ENCODE measurements around the gene DNAJA2. TPM values are rescaled to one million over a fixed set of nuclear protein-coding genes. Genes with fewer than 3 reads are reported as not detected.
A peak's percentile ranks its signal among the peaks of the same experiment; 100 is the strongest.
"Not testable (repeated sequence)": the region's sequence is repeated elsewhere in the genome, so short reads cannot be mapped to it uniquely, and the experiment has no call there.

DNAJA2 gene
- total RNA-seq, 3 donors from 2014 or later (not counting 1 experiment from before 2014, with no cell fraction given): 71.8 to 83.2 (median 74.5) TPM

DNA sequence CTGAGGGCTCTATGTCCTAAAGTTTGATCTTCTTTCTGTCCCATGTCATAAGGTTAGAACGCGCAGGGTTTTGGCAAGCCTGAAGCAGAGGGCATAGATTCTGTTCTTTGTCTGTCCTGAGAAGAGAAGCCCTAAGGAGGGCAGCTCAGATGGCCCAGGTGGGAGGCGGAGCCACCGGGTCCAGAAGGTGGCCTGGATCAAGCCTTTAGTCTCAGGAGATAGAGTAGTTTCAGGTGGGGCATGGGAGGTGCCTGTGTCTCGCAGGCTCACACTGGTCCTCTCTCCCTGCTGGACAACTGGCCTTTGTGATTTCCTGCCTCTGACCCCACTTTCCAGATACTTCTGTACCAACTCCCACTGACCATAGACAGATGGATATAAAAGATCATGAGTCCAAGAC is 44.2 kb upstream of the DNAJA2 start:
- Histone ChIP-seq H3K9me3 (ENCODE audit: control insufficient read depth, insufficient read depth, low read length) (no peaks in the 10 kb centered on the region), H3K4me3 (ENCODE audit: low read length) (no peak overlapping the region), H3K27me3 (ENCODE audit: control insufficient read depth, insufficient read depth, low read length) (peaks cover 20% of the 10 kb centered on the region), H3K27ac (ENCODE audit: low read length) (no peak overlapping the region), H3K4me1 (ENCODE audit: control insufficient read depth, insufficient read depth, low read length) (peaks cover 27% of the 10 kb centered on the region), H3K36me3 (ENCODE audit: control insufficient read depth, insufficient read depth, low read length) (no peaks in the 10 kb centered on the region)
- Mint-ChIP-seq H3K4me3 (no peak overlapping the region), H3K4me1 (peaks cover 20 to 26% of the 10 kb centered on the region in 2 donors), H3K36me3 (no peaks in the 10 kb centered on the region), H3K27ac (no peak overlapping the region), H3K9me3 (no peaks in the 10 kb centered on the region), H3K27me3 (ENCODE audit: low read depth in 2 of 2) (peaks cover 34 to 58% of the 10 kb centered on the region in 2 donors)
- TF ChIP-seq, protein P1, sequence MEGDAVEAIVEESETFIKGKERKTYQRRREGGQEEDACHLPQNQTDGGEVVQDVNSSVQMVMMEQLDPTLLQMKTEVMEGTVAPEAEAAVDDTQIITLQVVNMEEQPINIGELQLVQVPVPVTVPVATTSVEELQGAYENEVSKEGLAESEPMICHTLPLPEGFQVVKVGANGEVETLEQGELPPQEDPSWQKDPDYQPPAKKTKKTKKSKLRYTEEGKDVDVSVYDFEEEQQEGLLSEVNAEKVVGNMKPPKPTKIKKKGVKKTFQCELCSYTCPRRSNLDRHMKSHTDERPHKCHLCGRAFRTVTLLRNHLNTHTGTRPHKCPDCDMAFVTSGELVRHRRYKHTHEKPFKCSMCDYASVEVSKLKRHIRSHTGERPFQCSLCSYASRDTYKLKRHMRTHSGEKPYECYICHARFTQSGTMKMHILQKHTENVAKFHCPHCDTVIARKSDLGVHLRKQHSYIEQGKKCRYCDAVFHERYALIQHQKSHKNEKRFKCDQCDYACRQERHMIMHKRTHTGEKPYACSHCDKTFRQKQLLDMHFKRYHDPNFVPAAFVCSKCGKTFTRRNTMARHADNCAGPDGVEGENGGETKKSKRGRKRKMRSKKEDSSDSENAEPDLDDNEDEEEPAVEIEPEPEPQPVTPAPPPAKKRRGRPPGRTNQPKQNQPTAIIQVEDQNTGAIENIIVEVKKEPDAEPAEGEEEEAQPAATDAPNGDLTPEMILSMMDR (IDR thresholded peaks at IDR 0.05): no peak
- no peak for ATAC-seq
- whole genome bisulfite sequencing (ENCODE audit: insufficient coverage): 95% methylated on average over 5 of the region's 5 CpGs
- DNase-seq: no peak
- intact Hi-C loops (cut with micrococcal nuclease): no loop called here

DNA sequence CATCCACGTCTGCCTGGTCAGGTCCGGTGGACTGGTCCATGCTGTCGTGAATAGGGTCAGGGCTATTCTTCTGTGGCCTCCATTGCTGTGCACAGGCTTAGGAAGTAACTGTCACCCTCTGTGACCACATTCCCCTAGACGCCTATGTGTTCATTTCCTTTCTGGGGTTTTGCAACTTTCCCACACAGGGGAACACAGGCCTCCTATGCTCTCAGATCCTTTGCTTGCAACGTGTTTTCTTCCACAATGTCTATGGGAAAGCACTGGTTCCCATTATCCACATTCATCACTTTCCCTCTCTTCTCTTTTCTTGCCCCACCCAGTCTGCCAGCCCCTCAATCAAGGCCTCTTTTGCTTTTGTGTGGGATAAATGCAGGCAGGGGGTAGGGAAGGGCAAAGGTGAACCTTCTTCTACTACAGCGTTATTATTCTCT is 43.2 kb upstream of the DNAJA2 start:
- H3K27me3 Mint-ChIP-seq (ENCODE audit: low read depth in 2 of 2): peaks cover 33 to 64% of the 10 kb centered on the region in 2 donors
- Histone ChIP-seq H3K36me3 (ENCODE audit: control insufficient read depth, insufficient read depth, low read length) (no peaks in the 10 kb centered on the region), H3K27me3 (ENCODE audit: control insufficient read depth, insufficient read depth, low read length) (peaks cover 20% of the 10 kb centered on the region), H3K4me3 (ENCODE audit: low read length) (no peak overlapping the region), H3K9me3 (ENCODE audit: control insufficient read depth, insufficient read depth, low read length) (no peaks in the 10 kb centered on the region), H3K27ac (ENCODE audit: low read length) (no peak overlapping the region), H3K4me1 (ENCODE audit: control insufficient read depth, insufficient read depth, low read length) (peaks cover 27% of the 10 kb centered on the region)
- H3K4me1 Mint-ChIP-seq: peaks cover 20 to 26% of the 10 kb centered on the region in 2 donors
- peak; percentile 17 to 59 for DNase-seq
- WGBS (ENCODE audit: insufficient coverage): 1% methylated on average over 5 of the region's 6 CpGs
- TF ChIP-seq, protein P1 (IDR thresholded peaks at IDR 0.05): no peak
- H3K36me3 Mint-ChIP-seq: no peaks in the 10 kb centered on the region
- peak overlapping the region; percentile 21 for H3K4me3 Mint-ChIP-seq
- intact Hi-C loops (cut with micrococcal nuclease): no loop called here
- peak overlapping the region in 1 of 2 donors; percentile 9 for H3K27ac Mint-ChIP-seq
- no peaks in the 10 kb centered on the region for H3K9me3 Mint-ChIP-seq
- peak; percentile 93 to 98 (median 94) for ATAC-seq

DNA sequence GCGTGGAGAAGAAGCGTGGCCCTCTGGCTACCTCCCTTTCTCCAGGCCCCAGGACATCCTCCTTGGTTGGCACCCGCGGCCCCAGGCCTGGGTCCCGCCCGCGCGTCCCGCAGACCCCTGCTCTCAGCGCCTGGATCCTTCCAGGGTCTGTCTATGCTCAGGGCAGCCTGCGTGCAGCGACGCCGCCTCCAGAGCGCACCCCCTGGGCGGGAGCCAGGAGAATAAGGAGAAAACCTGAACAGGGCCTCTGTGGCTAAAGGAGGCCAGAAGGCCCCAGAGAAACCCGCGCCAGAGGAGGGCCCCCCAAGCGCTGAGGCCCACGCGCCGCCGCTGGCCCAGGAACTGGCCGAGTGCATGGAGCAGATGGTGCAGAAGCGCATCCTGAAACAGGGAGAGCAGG is 40.4 kb upstream of the DNAJA2 start:
- Histone ChIP-seq H3K36me3 (ENCODE audit: control insufficient read depth, insufficient read depth, low read length) (no peaks in the 10 kb centered on the region), H3K27me3 (ENCODE audit: control insufficient read depth, insufficient read depth, low read length) (peaks cover 18% of the 10 kb centered on the region), H3K4me3 (ENCODE audit: low read length) (no peak overlapping the region), H3K4me1 (ENCODE audit: control insufficient read depth, insufficient read depth, low read length) (peaks cover 27% of the 10 kb centered on the region), H3K9me3 (ENCODE audit: control insufficient read depth, insufficient read depth, low read length) (no peaks in the 10 kb centered on the region), H3K27ac (ENCODE audit: low read length) (no peak overlapping the region)
- Mint-ChIP-seq H3K4me1 (peaks cover 20 to 26% of the 10 kb centered on the region in 2 donors), H3K9me3 (no peaks in the 10 kb centered on the region), H3K36me3 (no peaks in the 10 kb centered on the region), H3K27me3 (ENCODE audit: low read depth in 2 of 2) (peaks cover 26 to 56% of the 10 kb centered on the region in 2 donors), H3K27ac (no peak overlapping the region), H3K4me3 (no peak overlapping the region)
- DNase-seq (no peak), ATAC-seq (no peak)
- intact Hi-C loops (cut with micrococcal nuclease): no loop called here
- WGBS (ENCODE audit: insufficient coverage): 96% methylated on average over 25 of the region's 25 CpGs
- TF ChIP-seq, protein P1 (IDR thresholded peaks at IDR 0.05): no peak

DNA sequence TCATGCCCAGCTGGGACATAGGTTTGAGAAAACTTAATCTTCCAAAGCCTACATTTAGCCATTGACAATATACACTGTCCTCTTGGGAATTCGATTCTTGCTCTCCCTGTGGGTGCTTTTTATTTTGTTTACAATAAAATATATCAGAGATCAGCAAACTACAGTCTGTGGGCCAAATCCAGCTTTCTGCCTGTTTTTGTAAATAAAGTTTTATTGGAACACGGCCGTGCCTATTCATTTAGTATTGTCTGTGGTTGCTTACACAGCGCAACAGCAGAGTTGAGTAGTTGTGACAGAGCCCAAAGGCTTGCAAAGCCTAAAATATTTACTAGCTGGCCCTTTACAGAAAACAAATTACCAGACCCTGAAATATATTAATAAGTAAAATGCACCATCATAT is 39.7 kb upstream of the DNAJA2 start:
- Mint-ChIP-seq H3K4me3 (no peak overlapping the region), H3K36me3 (no peaks in the 10 kb centered on the region), H3K9me3 (no peaks in the 10 kb centered on the region), H3K27me3 (ENCODE audit: low read depth in 2 of 2) (peaks cover 23 to 49% of the 10 kb centered on the region in 2 donors), H3K27ac (no peak overlapping the region), H3K4me1 (peaks cover 20 to 26% of the 10 kb centered on the region in 2 donors)
- ATAC-seq (no peak), DNase-seq (no peak)
- peaks cover 21% of the 10 kb centered on the region for H3K4me1 ChIP-seq (ENCODE audit: control insufficient read depth, insufficient read depth, low read length)
- intact Hi-C loops (cut with micrococcal nuclease): no loop called here
- H3K27me3 ChIP-seq (ENCODE audit: control insufficient read depth, insufficient read depth, low read length): peaks cover 13% of the 10 kb centered on the region
- H3K36me3 ChIP-seq (ENCODE audit: control insufficient read depth, insufficient read depth, low read length): no peaks in the 10 kb centered on the region
- H3K9me3 ChIP-seq (ENCODE audit: control insufficient read depth, insufficient read depth, low read length): no peaks in the 10 kb centered on the region
- TF ChIP-seq, protein P1 (IDR thresholded peaks at IDR 0.05): no peak
- no peak overlapping the region for H3K4me3 ChIP-seq (ENCODE audit: low read length)
- WGBS (ENCODE audit: insufficient coverage): 92% methylated on average over 3 of the region's 4 CpGs
- no peak overlapping the region for H3K27ac ChIP-seq (ENCODE audit: low read length)

DNA sequence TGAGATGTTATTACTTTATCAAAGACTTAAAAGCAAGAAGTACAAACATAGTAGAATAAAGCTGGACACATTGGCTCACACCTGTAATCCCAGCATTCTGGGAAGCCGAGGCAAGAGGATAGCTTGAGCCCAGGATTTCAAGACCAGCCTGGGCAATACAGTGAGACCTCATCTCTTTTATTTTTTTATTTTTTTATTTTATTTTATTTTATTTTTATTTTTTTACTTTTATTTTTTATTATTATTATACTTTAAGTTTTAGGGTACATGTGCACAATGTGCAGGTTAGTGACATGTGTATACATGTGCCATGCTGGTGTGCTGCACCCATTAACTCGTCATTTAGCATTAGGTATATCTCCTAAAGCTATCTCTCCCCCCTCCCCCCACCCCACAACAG is 37.3 kb upstream of the DNAJA2 start:
- H3K36me3 ChIP-seq (ENCODE audit: control insufficient read depth, insufficient read depth, low read length); H3K4me1 ChIP-seq (ENCODE audit: control insufficient read depth, insufficient read depth, low read length); H3K4me1 Mint-ChIP-seq; H3K4me3 Mint-ChIP-seq; H3K36me3 Mint-ChIP-seq; H3K27ac Mint-ChIP-seq; H3K27ac ChIP-seq (ENCODE audit: low read length); H3K4me3 ChIP-seq (ENCODE audit: low read length); DNase-seq; ATAC-seq; intact Hi-C loops (cut with micrococcal nuclease); H3K9me3 Mint-ChIP-seq; H3K27me3 ChIP-seq (ENCODE audit: control insufficient read depth, insufficient read depth, low read length); H3K9me3 ChIP-seq (ENCODE audit: control insufficient read depth, insufficient read depth, low read length): not testable (repeated sequence)
- peaks cover 15 to 33% of the 10 kb centered on the region in 2 donors for H3K27me3 Mint-ChIP-seq (ENCODE audit: low read depth in 2 of 2)
- WGBS (ENCODE audit: insufficient coverage): 100% methylated on average over 1 of the region's 2 CpGs

Measured in natural killer cell (primary cell).